ENCODE measurements around the gene SORCS3.

Gene SORCS3

DNA sequence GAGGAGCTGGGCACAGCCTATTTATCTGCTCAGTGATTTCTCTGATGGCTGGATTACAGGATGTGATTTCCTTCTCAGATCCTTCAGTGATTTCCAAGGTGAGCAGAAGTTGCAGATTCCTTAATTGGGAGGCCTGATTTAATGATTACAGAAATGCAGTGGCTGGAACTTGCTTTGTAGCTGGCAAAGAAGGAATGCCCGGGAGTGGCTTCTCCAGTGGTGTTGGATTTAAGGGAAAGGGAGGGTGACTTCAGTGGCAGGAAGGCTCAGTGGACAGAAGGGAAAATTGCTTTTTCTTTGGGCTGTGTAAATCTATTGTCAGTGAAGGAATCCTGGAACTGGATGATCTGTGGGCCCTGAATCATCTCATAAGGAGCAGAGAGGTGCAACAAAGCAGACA, 5.1 kb downstream of the SORCS3 start:
- DNase-seq (ENCODE audit: low read depth), result no peak

DNA sequence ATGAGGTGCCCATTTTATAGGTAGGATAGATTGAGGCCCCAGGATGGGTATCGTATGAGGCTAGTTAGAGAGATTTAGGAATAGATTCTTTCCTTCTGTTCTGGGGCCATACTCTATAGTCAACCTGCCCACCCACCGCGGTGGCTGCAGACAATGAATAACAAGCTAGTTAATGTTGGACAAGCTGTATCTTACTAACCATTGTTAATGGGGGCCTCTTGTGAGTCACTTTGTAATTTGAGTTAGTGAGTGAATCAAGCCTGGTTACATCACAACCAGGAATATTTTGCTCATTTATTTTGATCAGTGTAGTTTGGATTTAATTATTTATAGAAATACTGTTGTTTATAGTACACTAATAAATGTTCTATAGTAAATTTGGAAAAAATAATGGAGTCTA, 7.3 kb downstream of the SORCS3 start:
- no peak for DNase-seq (ENCODE audit: low read depth)

DNA sequence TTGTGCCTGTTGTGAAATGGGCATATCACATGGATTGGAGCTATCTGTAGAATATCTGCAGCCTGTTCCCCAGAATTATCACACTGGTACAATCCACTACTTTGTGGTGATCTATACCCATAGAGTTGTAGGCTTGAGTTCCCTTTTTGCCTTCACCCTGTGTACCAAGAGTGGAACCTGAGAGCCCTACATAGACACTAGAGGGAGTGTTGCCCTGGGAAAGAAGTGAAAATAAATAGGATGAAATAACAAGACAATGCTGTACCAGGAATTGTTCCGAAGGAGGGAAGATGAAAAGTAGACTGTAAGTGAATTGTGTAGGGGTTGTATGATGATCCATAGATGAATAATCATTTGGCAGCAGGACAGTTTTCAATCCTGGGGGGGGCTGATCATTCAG, 9.0 kb downstream of the SORCS3 start:
- DNase-seq (ENCODE audit: low read depth), result no peak

DNA sequence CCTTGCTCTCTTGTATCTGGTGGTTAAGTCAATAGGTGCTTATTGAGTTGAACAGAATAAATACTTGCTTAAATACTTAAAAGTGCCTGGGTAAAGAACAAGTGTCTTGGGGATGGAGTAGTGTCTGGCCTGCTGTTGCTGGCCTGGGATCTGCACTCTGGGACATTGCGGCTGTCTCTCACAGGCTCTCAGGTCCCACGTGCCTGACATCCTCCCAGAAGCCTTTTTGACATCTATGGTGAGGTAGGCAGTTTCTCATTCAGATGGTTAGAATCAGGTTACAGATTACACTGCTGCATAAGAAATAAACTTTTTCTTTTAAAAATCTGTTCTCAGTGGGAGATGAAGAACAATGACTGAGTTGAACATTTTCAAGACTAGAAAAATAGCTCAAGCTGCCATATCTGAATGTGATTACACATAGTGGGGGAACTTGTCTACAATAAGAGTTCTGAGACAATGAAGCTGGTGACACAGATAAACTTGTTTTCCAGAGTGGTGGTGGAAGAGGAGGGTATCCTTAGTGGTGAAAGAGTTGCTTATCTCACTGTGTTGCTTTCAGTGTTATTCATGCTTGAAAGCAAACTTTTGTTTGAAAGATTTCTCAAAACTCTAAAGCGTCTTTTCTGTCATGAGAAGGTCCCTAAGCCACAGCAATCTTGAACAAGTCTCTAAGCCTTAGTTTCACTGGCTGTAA, 9.7 kb downstream of the SORCS3 start:
- DNase-seq (ENCODE audit: low read depth), result no peak

DNA sequence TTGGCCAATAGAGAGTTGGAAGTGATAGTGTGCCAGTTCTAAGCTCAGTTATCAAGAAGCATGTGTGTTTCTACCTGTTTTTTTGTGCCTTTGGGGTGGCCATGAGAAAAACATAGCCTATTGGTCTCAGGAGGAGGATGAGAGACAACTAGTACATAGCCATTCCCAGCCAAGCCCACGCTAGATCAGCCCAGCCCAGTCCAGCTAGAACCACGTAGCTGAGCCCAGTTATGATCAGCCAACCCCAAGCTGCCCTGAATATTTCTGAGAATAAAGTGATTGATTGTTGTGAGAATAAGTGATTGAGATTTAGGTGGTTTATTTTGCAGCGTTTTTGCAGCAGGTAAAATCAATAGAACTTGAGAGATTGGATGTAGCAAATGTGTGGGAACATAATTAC, 15.9 kb downstream of the SORCS3 start:
- DNase-seq (ENCODE audit: low read depth), result no peak

DNA sequence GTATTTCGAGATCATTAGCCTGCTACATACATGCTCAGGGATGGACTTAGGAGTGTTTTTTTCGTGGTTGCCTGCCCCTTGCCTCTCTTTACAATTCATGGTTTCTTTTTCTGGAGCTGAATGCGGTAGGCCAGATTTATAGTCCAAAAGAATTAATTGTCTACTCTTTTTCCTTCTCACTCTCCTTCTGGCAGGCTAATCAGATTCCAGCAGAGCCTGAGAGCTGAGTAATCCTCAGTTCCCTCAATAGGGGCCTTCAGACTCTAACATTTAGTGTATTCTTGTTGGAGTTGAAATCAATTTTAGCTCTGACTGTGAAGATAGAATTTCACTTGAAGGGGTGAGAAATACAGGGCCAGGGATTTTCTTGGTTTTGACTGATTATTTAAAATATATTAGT, 16.4 kb downstream of the SORCS3 start:
- no peak for DNase-seq (ENCODE audit: low read depth)

DNA sequence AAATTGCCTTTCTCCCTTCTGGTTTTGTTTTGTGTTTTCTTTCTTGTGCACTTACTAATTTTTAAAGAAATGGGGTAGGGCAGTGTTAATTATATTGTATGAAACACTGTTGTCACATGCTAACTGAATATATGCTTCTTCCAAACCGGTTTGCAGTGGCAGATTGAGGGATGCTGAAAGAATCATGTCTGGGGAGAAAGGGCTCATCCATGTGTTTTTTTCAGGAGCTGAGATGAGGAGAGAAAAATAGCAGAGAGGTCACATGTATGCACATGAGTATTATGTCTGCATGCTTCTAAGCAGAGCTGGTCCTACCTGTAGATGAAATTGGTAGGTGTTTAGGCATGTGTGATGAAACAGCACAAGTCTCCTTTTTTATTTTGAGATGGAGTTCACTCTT, 17.0 kb downstream of the SORCS3 start:
- no peak for DNase-seq (ENCODE audit: low read depth)

DNA sequence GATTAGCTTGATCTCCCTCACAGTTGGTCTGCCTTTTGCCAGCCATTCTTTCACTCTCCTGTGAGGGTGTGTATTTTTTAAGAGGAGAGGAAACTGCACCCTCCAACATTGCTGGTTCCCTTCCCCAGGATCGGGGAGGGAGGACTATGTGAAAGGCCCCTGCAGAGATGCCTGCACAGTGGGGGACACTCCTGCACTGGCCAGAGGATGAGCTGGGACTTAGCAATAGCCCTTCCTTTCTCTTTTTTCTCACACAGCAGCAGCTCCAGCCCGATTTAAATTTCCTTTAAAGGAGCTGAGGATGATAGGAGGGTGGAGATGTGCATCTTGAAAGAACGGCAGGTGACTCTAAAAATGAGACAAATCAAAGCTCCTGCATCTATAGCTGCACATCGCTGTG, 18.7 kb downstream of the SORCS3 start:
- no peak for DNase-seq (ENCODE audit: low read depth)

DNA sequence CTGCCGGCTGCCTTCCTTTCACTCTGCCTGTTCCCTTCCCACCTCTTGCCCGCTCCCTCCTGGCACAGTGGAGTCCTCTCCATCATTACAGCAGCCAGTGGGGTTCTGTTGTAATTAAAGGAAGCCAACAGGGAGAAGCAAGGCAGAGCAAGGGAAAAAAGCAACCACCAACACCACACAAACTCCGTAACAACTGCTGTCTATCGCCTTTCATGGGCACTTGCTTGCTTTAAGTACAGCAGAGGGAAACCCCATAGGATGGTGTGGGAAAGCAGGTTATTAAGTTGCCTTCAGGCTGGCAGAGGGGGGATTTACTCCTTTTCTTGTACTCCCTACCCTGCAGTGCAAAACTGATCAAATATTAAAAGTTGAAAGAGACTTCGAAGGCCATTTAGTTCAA, 22.0 kb downstream of the SORCS3 start:
- DNase-seq (ENCODE audit: low read depth), result no peak

DNA sequence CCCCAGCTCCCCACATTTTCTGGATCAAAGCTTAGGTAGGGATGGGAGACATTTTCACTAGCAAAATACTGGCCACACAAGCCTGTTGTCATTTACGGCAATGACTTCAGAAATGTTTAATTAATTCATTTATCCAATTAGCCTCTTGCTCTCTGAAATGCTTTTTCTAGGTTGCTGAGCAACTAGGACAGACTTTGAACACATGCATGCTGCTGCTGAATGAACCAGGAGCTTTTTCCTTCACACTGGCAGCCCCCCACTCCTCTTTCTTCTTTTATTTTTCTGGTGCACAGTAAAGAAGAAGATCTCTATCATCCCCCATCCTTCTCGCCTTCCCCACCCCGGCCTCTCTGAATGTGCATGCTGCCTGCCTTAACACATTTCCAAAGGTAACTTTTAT, 22.5 kb downstream of the SORCS3 start:
- DNase-seq (ENCODE audit: low read depth), result no peak

DNA sequence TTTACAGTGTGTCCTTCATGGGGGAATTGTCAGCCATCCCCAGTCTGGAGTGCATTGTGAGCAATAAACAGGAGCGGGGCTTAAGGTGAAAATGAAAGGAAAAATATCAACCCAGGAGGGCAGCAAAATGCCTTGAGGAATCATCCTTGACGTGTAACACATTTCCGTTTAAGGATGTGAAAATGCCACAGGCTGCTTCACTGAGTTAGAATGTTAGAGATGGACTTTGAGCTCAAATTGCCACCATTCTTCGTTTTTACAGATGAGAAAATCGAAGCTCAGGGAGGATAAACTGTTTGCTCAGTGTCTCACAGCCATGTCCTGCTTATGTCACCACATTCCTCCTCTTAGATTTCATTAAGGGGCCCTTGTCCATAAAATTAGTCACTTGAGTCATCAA, 23.1 kb downstream of the SORCS3 start:
- DNase-seq (ENCODE audit: low read depth), result no peak

DNA sequence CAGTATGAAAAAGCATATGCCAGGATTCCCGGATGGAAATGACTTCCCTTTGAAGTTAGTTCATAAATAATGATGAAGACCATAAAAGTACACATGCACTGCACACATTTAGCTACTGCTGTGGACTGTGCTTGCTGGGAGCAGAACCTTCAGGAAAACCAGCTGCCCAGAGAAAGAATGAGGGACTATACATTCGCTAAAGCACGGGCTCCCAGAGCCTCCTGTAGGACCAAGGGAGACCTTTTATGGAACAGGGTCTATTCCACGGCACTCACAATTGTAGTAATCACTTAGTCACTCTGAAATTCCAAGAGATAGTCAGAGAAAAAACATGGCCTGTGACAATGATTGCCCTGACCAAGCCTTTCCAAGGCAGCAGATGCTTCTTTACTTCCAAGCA, 24.1 kb downstream of the SORCS3 start:
- no peak for DNase-seq (ENCODE audit: low read depth)

DNA sequence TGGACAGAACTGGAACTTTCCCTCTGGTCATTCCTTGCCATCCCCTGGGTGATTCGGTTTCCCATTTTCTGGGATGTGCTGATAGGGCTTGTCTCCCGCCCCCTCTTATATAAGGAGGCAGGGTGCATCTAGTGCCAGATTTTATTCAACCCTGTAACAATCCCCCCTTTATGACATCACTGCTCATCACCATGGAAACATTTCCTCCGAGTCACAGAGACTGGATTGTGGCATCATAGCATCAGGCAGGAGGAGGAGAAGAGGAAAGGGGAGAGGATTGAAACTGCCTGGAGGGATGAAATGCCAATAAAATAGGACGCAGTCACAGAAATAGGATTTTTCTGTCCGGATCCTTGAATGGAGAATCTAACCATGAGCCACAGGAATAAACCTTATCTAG, 25.0 kb downstream of the SORCS3 start:
- DNase-seq (ENCODE audit: low read depth), result no peak

DNA sequence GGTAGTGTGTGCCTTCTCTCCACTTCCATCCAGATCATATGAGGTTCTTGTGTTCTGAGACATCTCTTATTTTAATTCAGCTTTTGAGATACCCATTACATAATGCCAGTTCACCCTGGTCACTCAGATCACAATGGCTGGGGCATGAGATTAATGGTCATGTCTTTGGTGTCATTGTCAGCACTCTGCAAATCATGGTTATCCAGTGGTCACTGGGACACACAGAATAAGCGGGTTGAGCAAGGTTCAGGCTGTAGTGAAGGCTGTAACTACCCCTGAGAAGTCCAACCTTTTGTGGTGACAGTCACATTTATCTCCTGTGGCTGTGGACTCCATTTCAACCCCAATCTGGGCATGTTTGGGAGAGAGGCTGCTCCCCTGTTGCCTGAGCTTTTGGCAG, 35.8 kb downstream of the SORCS3 start:
- no peak for DNase-seq (ENCODE audit: low read depth)

DNA sequence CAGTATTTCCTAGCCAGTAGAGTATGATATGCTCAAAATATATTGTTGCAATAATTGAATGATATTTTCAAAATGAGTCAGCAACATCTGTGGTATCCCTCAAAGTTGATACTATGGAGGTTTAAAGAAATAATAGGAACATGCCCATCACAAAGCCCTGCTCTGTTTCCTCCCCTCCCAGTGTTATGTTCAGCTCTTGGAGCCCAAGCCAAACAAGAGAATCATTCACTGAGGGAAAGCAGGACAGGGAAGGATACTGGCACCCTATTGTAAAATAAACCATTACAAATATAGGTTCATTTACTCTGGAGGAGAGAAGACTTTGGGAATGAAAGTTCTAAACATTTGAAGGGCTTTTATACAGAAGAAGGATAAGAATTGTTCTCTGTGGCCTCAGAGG, 37.6 kb downstream of the SORCS3 start:
- DNase-seq (ENCODE audit: low read depth), result no peak

DNA sequence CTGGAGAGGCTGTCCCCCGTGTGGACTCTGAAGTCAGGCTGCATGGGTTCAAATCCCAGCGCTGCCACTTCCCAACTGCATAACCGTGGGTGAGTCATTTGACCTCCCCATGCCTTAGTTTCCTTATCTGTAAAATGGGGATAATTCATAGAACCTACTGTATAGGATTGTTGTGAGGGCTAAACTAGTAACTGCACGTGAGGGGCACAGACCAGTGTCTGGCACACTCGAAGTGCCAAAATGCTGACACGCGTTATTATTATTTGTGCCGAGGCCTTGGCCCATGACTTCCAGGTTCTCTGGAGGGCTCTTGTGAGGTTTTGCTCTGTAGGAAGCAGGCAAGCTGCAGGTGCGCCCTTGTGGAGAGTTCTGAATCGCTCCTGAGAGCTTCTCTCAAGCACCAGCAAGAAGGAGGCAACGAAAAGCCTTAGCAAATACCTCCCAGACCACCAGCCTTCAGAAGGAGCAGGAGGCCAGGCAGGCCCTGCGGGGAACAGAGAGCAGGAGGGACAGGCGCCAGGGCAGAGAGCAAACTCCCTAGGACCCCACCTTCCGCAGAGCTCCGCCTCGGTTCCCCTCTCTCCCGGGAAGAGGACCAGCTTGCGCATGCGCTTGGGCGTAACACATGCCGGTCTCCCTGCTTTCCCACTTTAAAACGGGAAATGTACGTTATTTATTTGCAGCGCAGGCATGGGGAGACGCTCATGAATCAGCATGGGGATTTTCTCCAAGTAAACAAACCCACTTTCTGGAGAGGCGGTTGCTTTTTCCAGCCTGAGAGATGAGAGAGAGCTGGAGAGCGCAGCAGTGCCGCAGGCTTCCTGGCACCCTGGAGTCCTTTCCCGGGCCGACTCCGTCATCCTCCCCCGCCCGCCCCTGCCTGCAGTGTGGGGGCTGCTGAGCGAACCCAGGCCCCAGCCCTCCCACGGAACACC, 39.6 kb downstream of the SORCS3 start:
- peak; percentile 47 for DNase-seq (ENCODE audit: low read depth)

DNA sequence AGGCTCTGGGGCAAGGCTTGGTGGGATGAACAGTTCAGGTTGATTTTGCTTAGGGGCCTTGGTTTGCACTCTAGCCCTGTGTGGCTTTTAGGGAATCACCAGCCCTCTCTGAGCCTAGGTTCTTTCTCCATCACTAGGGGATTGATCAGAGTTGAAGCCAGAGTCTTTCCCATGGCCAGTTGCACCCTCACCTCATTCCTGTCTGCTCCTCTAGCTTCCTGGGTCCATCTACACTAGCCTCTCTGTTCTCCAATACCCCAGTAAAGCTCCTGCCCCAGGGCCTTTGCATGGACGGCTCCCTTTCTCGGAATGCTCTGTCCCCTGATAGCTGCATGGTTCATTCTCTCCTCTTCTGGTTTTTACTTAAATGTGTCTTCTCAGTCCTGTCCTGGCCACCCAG, 40.4 kb downstream of the SORCS3 start:
- DNase-seq (ENCODE audit: low read depth), result no peak

DNA sequence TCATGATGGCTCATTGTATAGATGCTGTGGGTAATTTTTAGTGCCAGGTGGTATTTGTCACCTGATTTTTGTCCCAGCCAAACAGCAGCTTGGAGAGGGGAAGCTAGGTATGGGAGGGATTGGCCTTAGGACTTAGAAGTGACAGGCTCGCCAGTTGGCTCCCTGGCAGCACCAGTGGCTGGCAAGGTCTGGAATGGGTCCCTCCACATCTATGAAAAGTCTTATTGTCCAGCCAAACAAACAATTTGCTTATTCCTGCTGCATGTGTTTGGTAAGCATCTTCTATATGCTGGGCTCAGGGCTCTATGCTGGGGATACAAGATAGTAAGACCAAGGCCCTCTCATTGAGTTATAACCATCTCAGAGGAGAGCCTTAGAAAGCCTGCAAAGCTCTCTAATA, 42.5 kb downstream of the SORCS3 start:
- no peak for DNase-seq (ENCODE audit: low read depth)

DNA sequence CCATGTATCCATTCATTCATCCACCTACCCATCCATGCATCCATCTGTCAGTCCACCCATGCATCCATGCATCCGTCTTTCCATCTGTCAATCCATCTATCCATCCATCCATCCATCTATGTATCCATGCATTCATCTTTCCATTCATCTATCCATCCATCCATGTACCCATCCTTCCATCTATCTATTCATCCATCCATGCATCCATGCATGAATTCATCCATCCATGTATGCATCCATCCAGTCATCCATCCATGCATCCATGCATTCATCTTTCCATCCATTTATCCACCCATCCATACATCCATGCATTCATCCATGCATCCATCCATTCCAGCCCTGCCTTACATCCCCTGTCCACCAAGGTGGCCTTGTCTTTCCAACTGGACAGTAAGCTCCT, 45.7 kb downstream of the SORCS3 start:
- DNase-seq (ENCODE audit: low read depth), result no peak

DNA sequence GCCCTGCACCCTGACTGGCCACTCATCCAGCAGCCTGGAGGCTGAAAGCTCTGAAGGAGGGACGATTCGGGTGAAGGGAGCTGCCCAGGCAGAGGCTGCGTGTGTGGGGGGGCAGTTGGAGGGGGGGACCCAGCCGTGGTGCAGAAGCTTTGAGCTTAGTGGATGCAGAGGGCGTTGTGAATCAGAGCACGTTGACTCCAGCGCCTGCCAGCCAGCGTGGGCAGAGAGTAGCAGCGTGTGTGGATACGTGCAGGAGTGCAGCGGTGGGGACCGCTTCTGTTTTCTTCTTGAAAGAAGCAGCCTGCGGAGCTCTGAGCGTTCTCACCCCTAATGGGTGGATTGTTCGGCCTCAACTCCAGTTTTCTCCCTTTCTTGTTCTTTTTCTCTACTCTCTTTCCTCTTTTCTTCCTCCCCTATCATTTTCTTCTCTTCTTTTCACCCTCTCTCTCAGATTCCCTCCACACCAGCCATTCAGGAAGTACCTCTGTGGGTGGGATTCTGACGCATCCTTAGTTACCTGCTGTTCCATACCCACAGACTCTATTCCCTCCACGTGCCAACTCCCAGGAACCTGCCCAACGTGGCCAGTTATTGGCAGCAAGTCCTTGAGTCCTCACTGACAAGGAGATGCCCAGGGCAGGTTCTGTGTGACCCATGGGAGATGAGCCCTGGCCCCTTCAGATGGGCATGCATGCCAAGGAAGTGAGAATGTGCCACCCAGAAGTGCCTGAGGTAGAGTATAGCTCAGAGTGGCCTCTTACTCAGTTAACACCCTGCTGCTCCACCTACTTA, 47.4 kb downstream of the SORCS3 start:
- no peak for DNase-seq (ENCODE audit: low read depth)

DNA sequence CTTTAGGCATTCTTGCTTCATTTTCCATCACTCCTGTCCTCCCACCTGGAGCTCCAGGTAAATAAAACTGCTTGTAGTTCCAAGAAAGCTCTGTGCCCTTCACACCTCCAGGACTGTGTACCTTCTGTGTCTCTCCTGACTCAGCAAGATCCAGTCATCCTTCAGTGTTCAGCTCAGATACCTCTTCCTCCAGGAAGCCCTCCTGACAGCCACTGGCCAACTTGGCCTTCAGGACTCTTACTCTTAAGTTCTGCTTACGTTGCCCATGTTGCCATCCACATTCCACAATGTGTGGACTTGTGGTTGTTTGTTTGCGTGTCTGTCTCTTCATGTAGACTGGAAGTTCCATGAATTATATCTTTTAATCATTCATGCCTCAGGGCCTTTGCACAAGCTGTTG, 48.0 kb downstream of the SORCS3 start:
- no peak for DNase-seq (ENCODE audit: low read depth)

DNA sequence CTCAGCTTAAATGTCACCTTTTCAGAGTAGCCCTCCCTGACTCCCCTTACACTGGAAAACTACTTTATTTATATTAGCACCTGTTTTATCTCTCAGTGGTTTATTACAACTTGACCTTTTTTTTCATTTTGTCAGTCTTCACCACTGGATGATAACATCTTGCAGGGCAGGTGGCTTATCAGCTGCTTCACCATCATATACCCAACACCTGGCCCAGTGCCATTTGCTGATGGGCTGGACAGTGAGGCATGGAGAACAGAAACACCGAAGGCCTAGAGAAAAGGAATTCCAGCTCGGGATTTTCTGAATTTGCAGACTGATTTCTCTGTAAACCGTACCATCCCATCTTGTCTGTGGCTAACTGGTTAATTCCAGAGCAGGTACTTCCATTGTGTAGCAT, 48.5 kb downstream of the SORCS3 start:
- DNase-seq (ENCODE audit: low read depth), result no peak

DNA sequence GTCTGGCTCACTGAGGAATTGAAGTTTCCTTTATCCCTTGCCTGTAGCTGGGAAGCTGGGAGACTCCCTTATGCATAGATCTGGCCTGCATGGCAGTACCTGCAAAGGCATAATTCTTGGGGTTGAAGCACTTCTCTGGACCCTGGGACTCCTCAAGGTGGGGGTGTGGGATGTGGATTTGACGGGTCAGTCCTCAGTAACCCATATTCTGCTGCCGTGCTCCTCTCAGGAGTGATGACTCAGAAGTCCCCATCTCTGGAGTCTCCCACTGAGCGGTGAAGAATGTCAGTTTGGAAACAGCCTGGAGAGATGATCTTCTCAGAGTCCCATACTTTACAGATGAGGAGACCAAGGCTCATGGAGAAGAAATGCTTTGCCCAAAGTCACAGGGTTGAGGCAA, 49.0 kb downstream of the SORCS3 start:
- DNase-seq (ENCODE audit: low read depth), result no peak
